ENCODE data around the gene CHST11. TPM values are rescaled to one million over a fixed set of nuclear protein-coding genes. Genes with fewer than 3 reads are reported as not detected.

CHST11 gene
- total and polyA plus RNA-seq, 9 of the 15 experiments (the other 6 are each of a cell fraction or from before 2014, with no cell fraction given): 2.3 to 38.7 (median 15.0) TPM

DNA sequence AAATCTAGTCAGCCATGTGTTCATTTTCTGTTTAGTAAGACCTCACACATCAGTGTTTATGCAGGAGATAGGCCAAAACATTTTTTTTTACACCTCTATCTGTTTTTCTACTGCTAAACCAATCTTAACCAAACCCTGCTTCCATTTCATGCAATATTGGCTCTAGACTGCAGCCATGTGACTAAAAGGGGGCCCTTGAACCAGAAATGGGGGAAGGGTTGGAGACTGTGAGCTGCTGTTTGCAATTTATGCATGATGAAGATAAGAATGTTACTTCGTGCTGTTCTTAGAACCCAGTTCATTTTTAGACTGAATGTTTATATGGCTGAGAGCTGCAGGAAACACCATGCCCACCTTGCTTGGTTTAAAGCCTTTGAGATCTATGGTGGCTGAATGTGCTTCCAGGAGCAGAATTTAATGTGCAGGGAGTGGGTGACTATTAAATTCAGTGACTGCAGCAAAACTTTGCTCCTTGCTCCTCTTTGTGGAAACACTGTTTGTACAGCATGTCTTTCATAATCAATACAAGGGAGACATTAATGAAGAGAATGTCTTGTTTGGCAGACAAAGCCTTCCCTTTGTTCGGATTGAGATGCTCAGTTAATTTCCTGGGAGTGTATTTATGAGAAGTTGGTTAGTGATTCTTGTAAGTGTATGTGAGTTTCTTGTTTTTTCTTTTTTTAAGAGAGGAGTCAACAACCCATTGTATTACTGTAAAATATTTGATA lies 53.6 kb downstream of the CHST11 start (continued):
- no peak for TF ChIP-seq POLR2AphosphoS2 (IDR thresholded peaks at IDR 0.05; ENCODE audit: low read length)
- no peak for TF ChIP-seq DNMT1 (IDR thresholded peaks at IDR 0.05)
- TF ChIP-seq ZFX (CRISPR knock-in tag; IDR thresholded peaks at IDR 0.05): no peak
- TF ChIP-seq ZNF780A (CRISPR knock-in tag; IDR thresholded peaks at IDR 0.05): no peak
- no peak for TF ChIP-seq ZSCAN32 (CRISPR knock-in tag; IDR thresholded peaks at IDR 0.05)
- TF ChIP-seq, protein P1, sequence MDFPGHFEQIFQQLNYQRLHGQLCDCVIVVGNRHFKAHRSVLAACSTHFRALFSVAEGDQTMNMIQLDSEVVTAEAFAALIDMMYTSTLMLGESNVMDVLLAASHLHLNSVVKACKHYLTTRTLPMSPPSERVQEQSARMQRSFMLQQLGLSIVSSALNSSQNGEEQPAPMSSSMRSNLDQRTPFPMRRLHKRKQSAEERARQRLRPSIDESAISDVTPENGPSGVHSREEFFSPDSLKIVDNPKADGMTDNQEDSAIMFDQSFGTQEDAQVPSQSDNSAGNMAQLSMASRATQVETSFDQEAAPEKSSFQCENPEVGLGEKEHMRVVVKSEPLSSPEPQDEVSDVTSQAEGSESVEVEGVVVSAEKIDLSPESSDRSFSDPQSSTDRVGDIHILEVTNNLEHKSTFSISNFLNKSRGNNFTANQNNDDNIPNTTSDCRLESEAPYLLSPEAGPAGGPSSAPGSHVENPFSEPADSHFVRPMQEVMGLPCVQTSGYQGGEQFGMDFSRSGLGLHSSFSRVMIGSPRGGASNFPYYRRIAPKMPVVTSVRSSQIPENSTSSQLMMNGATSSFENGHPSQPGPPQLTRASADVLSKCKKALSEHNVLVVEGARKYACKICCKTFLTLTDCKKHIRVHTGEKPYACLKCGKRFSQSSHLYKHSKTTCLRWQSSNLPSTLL (IDR thresholded peaks at IDR 0.05): no peak
- peak; percentile 65 for TF ChIP-seq SMAD4 (CRISPR knock-in tag; conservative IDR thresholded peaks at IDR 0.05)
- no peak for TF ChIP-seq GATAD2B (IDR thresholded peaks at IDR 0.05; ENCODE audit: borderline replicate concordance)
- no peak for TF ChIP-seq GTF2A2 (tag; IDR thresholded peaks at IDR 0.05)
- TF ChIP-seq, protein P2, sequence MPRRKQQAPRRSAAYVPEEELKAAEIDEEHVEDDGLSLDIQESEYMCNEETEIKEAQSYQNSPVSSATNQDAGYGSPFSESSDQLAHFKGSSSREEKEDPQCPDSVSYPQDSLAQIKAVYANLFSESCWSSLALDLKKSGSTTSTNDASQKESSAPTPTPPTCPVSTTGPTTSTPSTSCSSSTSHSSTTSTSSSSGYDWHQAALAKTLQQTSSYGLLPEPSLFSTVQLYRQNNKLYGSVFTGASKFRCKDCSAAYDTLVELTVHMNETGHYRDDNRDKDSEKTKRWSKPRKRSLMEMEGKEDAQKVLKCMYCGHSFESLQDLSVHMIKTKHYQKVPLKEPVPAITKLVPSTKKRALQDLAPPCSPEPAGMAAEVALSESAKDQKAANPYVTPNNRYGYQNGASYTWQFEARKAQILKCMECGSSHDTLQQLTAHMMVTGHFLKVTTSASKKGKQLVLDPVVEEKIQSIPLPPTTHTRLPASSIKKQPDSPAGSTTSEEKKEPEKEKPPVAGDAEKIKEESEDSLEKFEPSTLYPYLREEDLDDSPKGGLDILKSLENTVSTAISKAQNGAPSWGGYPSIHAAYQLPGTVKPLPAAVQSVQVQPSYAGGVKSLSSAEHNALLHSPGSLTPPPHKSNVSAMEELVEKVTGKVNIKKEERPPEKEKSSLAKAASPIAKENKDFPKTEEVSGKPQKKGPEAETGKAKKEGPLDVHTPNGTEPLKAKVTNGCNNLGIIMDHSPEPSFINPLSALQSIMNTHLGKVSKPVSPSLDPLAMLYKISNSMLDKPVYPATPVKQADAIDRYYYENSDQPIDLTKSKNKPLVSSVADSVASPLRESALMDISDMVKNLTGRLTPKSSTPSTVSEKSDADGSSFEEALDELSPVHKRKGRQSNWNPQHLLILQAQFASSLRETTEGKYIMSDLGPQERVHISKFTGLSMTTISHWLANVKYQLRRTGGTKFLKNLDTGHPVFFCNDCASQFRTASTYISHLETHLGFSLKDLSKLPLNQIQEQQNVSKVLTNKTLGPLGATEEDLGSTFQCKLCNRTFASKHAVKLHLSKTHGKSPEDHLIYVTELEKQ (CRISPR knock-in tag; IDR thresholded peaks at IDR 0.05): no peak
- no peak for TF ChIP-seq XRCC4 (IDR thresholded peaks at IDR 0.05; ENCODE audit: extremely low read depth, insufficient read depth, insufficient read length)
- TF ChIP-seq, protein P3, sequence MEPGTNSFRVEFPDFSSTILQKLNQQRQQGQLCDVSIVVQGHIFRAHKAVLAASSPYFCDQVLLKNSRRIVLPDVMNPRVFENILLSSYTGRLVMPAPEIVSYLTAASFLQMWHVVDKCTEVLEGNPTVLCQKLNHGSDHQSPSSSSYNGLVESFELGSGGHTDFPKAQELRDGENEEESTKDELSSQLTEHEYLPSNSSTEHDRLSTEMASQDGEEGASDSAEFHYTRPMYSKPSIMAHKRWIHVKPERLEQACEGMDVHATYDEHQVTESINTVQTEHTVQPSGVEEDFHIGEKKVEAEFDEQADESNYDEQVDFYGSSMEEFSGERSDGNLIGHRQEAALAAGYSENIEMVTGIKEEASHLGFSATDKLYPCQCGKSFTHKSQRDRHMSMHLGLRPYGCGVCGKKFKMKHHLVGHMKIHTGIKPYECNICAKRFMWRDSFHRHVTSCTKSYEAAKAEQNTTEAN (CRISPR knock-in tag; IDR thresholded peaks at IDR 0.05): no peak
- no peak for TF ChIP-seq ZNF184 (CRISPR knock-in tag; IDR thresholded peaks at IDR 0.05)
- no peak for TF ChIP-seq PML (IDR thresholded peaks at IDR 0.05; ENCODE audit: low read length)
- no peak for TF ChIP-seq SPI1 (IDR thresholded peaks at IDR 0.05; ENCODE audit: borderline replicate concordance, low read depth, low read length)
- TF ChIP-seq, protein P4, sequence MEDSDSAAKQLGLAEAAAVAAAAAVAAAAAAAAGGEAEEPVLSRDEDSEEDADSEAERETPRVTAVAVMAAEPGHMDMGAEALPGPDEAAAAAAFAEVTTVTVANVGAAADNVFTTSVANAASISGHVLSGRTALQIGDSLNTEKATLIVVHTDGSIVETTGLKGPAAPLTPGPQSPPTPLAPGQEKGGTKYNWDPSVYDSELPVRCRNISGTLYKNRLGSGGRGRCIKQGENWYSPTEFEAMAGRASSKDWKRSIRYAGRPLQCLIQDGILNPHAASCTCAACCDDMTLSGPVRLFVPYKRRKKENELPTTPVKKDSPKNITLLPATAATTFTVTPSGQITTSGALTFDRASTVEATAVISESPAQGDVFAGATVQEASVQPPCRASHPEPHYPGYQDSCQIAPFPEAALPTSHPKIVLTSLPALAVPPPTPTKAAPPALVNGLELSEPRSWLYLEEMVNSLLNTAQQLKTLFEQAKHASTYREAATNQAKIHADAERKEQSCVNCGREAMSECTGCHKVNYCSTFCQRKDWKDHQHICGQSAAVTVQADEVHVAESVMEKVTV (CRISPR knock-in tag; IDR thresholded peaks at IDR 0.05): no peak
- no peak for TF ChIP-seq CBFB (CRISPR knock-in tag; IDR thresholded peaks at IDR 0.05)
- TF ChIP-seq CHCHD3 (CRISPR knock-in tag; IDR thresholded peaks at IDR 0.05): no peak
- TF ChIP-seq, protein P5, sequence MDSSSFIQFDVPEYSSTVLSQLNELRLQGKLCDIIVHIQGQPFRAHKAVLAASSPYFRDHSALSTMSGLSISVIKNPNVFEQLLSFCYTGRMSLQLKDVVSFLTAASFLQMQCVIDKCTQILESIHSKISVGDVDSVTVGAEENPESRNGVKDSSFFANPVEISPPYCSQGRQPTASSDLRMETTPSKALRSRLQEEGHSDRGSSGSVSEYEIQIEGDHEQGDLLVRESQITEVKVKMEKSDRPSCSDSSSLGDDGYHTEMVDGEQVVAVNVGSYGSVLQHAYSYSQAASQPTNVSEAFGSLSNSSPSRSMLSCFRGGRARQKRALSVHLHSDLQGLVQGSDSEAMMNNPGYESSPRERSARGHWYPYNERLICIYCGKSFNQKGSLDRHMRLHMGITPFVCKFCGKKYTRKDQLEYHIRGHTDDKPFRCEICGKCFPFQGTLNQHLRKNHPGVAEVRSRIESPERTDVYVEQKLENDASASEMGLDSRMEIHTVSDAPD (CRISPR knock-in tag; IDR thresholded peaks at IDR 0.05): no peak
- no peak for TF ChIP-seq PHF20 (IDR thresholded peaks at IDR 0.05; ENCODE audit: partially characterized antibody)
